ENCODE data around the gene ADAR.

ADAR gene

GRCh38 chr1:154579374-154579773, 28.6 kb downstream of the ADAR start:
- DNase-seq = no peak

- DNase-seq = no peak
Measured at GRCh38 chr1:154578058-154578418, 29.9 kb downstream of the ADAR start.

GRCh38 chr1:154577346-154578057, 30.5 kb downstream of the ADAR start:
- DNase-seq = no peak

- no peak for DNase-seq
Measured at GRCh38 chr1:154575951-154576566, 31.9 kb downstream of the ADAR start.

GRCh38 chr1:154575147-154575927, 32.6 kb downstream of the ADAR start:
- no peak for DNase-seq

GRCh38 chr1:154574716-154575115, 33.3 kb downstream of the ADAR start:
- DNase-seq = no peak

- DNase-seq = no peak
Measured at GRCh38 chr1:154573168-154573510, 34.8 kb downstream of the ADAR start.

GRCh38 chr1:154572468-154573167, 35.4 kb downstream of the ADAR start:
- DNase-seq = no peak

GRCh38 chr1:154571964-154572288, 36.1 kb downstream of the ADAR start:
- no peak for DNase-seq

GRCh38 chr1:154571244-154571963, 36.6 kb downstream of the ADAR start:
- no peak for DNase-seq

GRCh38 chr1:154568157-154568815, 39.7 kb downstream of the ADAR start:
- DNase-seq = no peak

- peak; percentile 65 for DNase-seq
Measured at GRCh38 chr1:154567386-154568156, 40.4 kb downstream of the ADAR start, which contains the start of gene CHRNB2. Gene CHRNB2 (plus strand): TSS chr1:154567778. CDS start chr1:154568045, 267 bp downstream.

- DNase-seq = no peak
Measured at GRCh38 chr1:154565876-154566275, 42.1 kb downstream of the ADAR start.

GRCh38 chr1:154559466-154560044, 48.4 kb downstream of the ADAR start:
- peak; percentile 91 for DNase-seq

- DNase-seq = peak; percentile 99
Measured at GRCh38 chr1:154558720-154559465, 49.1 kb downstream of the ADAR start.

- peak; percentile 55 for DNase-seq
Measured at GRCh38 chr1:154557939-154558719, 49.9 kb downstream of the ADAR start, which contains the start of gene UBE2Q1. Gene UBE2Q1 (minus strand): TSS chr1:154558662. CDS start chr1:154558553, 109 bp downstream.

GRCh38 chr1:154557248-154557938, 50.6 kb downstream of the ADAR start:
- no peak for DNase-seq

- no peak for DNase-seq
Measured at GRCh38 chr1:154556422-154556821, 51.6 kb downstream of the ADAR start.

Measured in suppressor macrophage treated with lipopolysaccharide for 4 hours (primary cell).